WTC11 (cell line): Measurements from ENCODE around the gene CLDN5. TPM values are rescaled to one million over a fixed set of nuclear protein-coding genes. Genes with fewer than 3 reads are reported as not detected.

Experiments
- ATAC-seq: fragments of 200-7000 bp; cut with Tn5 transposase; 2 replicates; pipeline ENCODE4 v1.10.0; 2021; ENCODE audit warnings: mild to moderate bottlenecking, moderate library complexity
- CTCF ChIA-PET: fragments of 300-600 bp; sonication (Branson Sonifier 250); formaldehyde crosslinking; loops from one replicate; lab custom pipeline; 2021; ENCODE audit warnings: antibody characterized with exemption; lab: Charles Lee
- POLR2A ChIA-PET: fragments of 350-600 bp; sonication (Branson Sonifier 250); formaldehyde crosslinking; loops from one replicate; lab custom pipeline; 2021; ENCODE audit warnings: antibody characterized with exemption; lab: Charles Lee
- DNase-seq: peaks from one replicate; pipeline ENCODE4 v3.0.0; 2021; ENCODE audit warnings: low spot score
- H3K27ac Mint-ChIP-seq: 2 replicates; pipeline ENCODE4 v1.8.0; 2021; ENCODE audit warnings: mixed read lengths
- H3K27me3 Mint-ChIP-seq: 2 replicates; pipeline ENCODE4 v1.8.0; 2021; ENCODE audit warnings: low read depth, mild to moderate bottlenecking, moderate library complexity, mixed read lengths
- H3K36me3 Mint-ChIP-seq: 2 replicates; pipeline ENCODE4 v1.8.0; 2021; ENCODE audit warnings: mixed read lengths
- H3K4me1 Mint-ChIP-seq: 2 replicates; pipeline ENCODE4 v1.8.0; 2022; ENCODE audit warnings: mixed read lengths
- H3K4me3 Mint-ChIP-seq: 2 replicates; pipeline ENCODE4 v1.8.0; 2021; ENCODE audit warnings: mild to moderate bottlenecking, moderate library complexity, mixed read lengths
- H3K9me3 Mint-ChIP-seq: 2 replicates; pipeline ENCODE4 v1.8.0; 2021; ENCODE audit warnings: mixed read lengths
- AFF4 ChIP-seq: sonication (generic); formaldehyde crosslinking; IDR thresholded peaks from 2 replicates; pipeline ENCODE4 v1.8.1; 2023; ENCODE audit warnings: mild to moderate bottlenecking, missing genetic modification reagents, borderline replicate concordance
- CREM ChIP-seq: sonication (generic); formaldehyde crosslinking; IDR thresholded peaks from 2 replicates; pipeline ENCODE4 v1.8.1; 2022; ENCODE audit warnings: mild to moderate bottlenecking, missing genetic modification reagents, moderate library complexity
- HMGA2 ChIP-seq: fragments of 250-450 bp; sonication (Bioruptor Pico); IDR thresholded peaks from 2 replicates; pipeline ENCODE4 v1.4.0; 2021; ENCODE audit warnings: mild to moderate bottlenecking, moderate library complexity
- JAZF1 ChIP-seq: fragments of 250-450 bp; sonication (Bioruptor Pico); IDR thresholded peaks from 2 replicates; pipeline ENCODE4 v1.9.0; 2021; ENCODE audit warnings: moderate library complexity, mild to moderate bottlenecking, inconsistent platforms
- MLX ChIP-seq: sonication (generic); formaldehyde crosslinking; IDR thresholded peaks from 2 replicates; pipeline ENCODE4 v1.8.1; 2023; ENCODE audit warnings: mild to moderate bottlenecking, missing genetic modification reagents, moderate library complexity
- PRRX2 ChIP-seq: fragments of 250-450 bp; sonication (Bioruptor Pico); IDR thresholded peaks from 2 replicates; pipeline ENCODE4 v1.8.0; 2021; ENCODE audit warnings: mild to moderate bottlenecking
- SOX15 ChIP-seq: fragments of 250-450 bp; sonication (Bioruptor Pico); IDR thresholded peaks from 2 replicates; pipeline ENCODE4 v1.9.0; 2021; ENCODE audit warnings: mild to moderate bottlenecking
- ZBTB21 ChIP-seq: sonication (generic); formaldehyde crosslinking; IDR thresholded peaks from 2 replicates; pipeline ENCODE4 v1.8.1; 2023; ENCODE audit warnings: mild to moderate bottlenecking, missing genetic modification reagents, borderline replicate concordance
- ZNF396 ChIP-seq: fragments of 250-450 bp; sonication (Bioruptor Pico); IDR thresholded peaks from 2 replicates; pipeline ENCODE4 v1.8.0; 2021; ENCODE audit warnings: mild to moderate bottlenecking, moderate library complexity, borderline replicate concordance
- ZNF532 ChIP-seq: fragments of 250-450 bp; sonication (Bioruptor Pico); IDR thresholded peaks from 2 replicates; pipeline ENCODE4 v1.9.0; 2021; ENCODE audit warnings: mild to moderate bottlenecking, borderline replicate concordance
- total RNA-seq: library from RNA; stranded (reverse); gene quantifications from 3 replicates; pipeline ENCODE4 v1.2.3, GENCODE V29; 2021
- TF ChIP-seq, protein P1 (sequence below): sonication (generic); formaldehyde crosslinking; IDR thresholded peaks from 2 replicates; pipeline ENCODE4 v1.8.0; 2023; ENCODE audit warnings: mild to moderate bottlenecking, missing genetic modification reagents

Gene CLDN5
- total RNA-seq, 1 experiment from 2014 or later, result 1.0 TPM

DNA sequence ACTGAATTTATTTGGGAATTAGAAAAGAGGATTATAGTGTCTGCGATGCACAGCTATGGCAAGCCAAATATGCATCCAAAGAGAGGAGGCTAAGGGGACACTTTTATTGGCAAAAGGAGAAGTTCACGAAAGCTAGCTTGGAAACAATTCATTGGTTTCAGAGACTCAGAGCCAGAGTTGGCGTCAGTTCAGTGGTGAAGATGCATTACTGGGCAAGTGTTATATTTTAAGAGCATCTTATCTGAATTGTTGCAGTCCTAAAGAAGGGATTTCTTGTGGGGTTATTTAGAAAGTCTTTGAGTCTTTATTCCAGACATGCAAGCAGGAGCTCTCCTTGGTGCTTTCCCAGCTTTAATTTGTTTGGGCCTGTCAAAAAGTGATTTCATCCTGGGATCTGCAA lies 15.0 kb downstream of the CLDN5 start (continued):
- TF ChIP-seq AFF4, result no peak

DNA sequence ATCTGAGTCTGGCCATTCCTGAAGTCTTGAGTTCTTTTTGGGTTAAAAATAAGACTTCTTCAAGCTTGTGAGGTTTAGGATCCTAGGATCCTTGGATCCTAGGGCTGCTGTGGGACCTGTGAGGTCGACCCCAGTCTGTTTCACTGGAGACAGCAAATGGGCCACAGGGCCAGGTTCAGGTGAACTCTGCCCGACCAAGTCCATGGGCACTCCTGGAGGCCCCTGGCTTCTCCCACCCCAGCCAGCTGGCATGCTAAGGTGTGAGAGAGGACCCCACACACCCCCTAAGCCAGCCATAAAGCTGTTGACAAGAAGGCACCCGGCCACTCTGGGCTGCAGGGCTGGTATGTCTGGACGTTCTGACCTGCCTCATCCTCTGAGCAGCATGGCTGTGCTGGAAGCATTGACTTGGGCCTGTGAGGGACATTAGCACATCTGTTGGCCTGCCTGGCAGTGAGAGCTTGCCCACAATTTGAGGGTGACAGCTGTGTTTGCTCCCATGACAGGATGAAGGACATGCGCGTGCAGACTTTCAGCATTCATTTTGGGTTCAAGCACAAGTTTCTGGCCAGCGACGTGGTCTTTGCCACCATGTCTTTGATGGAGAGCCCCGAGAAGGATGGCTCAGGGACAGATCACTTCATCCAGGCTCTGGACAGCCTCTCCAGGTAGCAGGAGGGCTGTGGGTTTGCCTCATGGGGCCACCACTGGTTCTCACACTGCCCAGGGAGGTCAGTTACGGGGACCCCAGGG lies 16.0 kb downstream of the CLDN5 start:
- DNase-seq (no peak), ATAC-seq (no peak)
- Mint-ChIP-seq H3K27me3 (no peaks in the 10 kb centered on the region), H3K9me3 (no peaks in the 10 kb centered on the region), H3K27ac (no peak overlapping the region), H3K4me3 (no peak overlapping the region), H3K4me1 (peaks cover 4% of the 10 kb centered on the region; the same call in 1 of the 2 replicates), H3K36me3 (peaks cover 31% of the 10 kb centered on the region)
- TF ChIP-seq HMGA2 (CRISPR knock-in tag), result no peak
- TF ChIP-seq CREM (CRISPR knock-in tag), result no peak
- TF ChIP-seq, protein P1, sequence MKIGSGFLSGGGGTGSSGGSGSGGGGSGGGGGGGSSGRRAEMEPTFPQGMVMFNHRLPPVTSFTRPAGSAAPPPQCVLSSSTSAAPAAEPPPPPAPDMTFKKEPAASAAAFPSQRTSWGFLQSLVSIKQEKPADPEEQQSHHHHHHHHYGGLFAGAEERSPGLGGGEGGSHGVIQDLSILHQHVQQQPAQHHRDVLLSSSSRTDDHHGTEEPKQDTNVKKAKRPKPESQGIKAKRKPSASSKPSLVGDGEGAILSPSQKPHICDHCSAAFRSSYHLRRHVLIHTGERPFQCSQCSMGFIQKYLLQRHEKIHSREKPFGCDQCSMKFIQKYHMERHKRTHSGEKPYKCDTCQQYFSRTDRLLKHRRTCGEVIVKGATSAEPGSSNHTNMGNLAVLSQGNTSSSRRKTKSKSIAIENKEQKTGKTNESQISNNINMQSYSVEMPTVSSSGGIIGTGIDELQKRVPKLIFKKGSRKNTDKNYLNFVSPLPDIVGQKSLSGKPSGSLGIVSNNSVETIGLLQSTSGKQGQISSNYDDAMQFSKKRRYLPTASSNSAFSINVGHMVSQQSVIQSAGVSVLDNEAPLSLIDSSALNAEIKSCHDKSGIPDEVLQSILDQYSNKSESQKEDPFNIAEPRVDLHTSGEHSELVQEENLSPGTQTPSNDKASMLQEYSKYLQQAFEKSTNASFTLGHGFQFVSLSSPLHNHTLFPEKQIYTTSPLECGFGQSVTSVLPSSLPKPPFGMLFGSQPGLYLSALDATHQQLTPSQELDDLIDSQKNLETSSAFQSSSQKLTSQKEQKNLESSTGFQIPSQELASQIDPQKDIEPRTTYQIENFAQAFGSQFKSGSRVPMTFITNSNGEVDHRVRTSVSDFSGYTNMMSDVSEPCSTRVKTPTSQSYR (CRISPR knock-in tag), result no peak
- TF ChIP-seq ZNF532, result no peak
- no peak for TF ChIP-seq MLX (CRISPR knock-in tag)
- ChIA-PET POLR2A (no interaction called here), CTCF (no interaction called here)

DNA sequence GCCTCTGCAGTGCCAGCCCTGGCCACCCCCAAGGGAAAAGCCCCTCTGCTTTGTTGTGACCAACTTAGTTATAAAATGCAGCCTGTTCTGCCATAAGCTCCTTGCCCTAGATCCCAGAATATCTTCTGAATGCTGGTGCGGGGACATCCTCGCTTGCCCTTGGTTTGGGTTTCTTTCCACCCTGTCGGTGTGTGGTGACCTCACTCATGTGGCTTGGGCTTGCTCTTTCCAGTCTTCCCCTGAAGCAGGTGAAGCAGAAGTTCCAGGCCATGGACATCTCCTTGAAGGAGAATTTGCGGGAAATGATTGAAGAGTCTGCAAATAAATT lies 16.7 kb downstream of the CLDN5 start:
- H3K4me1 Mint-ChIP-seq, result peaks cover 5% of the 10 kb centered on the region; the same call in 1 of the 2 replicates
- peaks cover 28% of the 10 kb centered on the region for H3K36me3 Mint-ChIP-seq
- DNase-seq (no peak), ATAC-seq (no peak)
- CTCF ChIA-PET, result interaction anchor here (1.7 kb wide), 1 partner anchor 122 kb away, joined by 7 read pairs; no protein-coding TSS in a partner anchor
- no peaks in the 10 kb centered on the region for H3K9me3 Mint-ChIP-seq
- no peak for TF ChIP-seq ZBTB21 (CRISPR knock-in tag)
- TF ChIP-seq ZNF396 (CRISPR knock-in tag), result no peak
- no peak for TF ChIP-seq PRRX2 (CRISPR knock-in tag)
- TF ChIP-seq JAZF1, result no peak
- no peak for TF ChIP-seq SOX15 (CRISPR knock-in tag)
- POLR2A ChIA-PET, result no interaction called here
- H3K27me3 Mint-ChIP-seq, result no peaks in the 10 kb centered on the region
- no peak overlapping the region for H3K4me3 Mint-ChIP-seq
- no peak overlapping the region for H3K27ac Mint-ChIP-seq
